HG02610 (cell line): Measurements from ENCODE around the gene ADD2.
"Not testable (repeated sequence)": the region's sequence is repeated elsewhere in the genome, so short reads cannot be mapped to it uniquely, and the experiment has no call there.

Experiments used
- ATAC-seq: cut with Tn5 transposase; IDR thresholded peaks from one replicate; pipeline ENCODE4 v1.9.1; 2021; ENCODE audit warnings: mild to moderate bottlenecking, moderate library complexity; ENCODE audit not compliant: unreplicated experiment

ADD2 gene

GRCh38 chr2:70676301-70677035 lies 91.5 kb downstream of the ADD2 start:
- ATAC-seq = no peak

DNA sequence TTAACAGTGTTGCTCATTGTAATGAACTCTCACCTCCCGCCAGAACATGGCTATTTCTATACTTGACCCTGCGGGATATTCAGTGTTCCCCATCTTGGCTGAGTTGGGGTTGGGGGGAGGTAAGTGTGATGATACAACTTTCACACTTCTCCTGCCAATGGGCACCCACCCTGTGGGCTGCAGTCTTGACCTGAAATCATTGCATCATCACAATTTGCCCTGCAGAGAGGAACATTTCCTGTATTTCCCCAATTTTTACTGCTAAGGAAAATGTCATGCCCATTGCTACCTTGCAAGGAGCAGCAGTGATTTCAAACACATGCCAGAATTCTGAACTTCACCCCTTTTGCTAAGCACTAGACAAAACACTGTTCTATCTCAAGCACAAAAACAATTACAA lies 92.1 kb downstream of the ADD2 start:
- ATAC-seq = no peak

GRCh38 chr2:70674636-70675430 lies 93.2 kb downstream of the ADD2 start:
- no peak for ATAC-seq

DNA sequence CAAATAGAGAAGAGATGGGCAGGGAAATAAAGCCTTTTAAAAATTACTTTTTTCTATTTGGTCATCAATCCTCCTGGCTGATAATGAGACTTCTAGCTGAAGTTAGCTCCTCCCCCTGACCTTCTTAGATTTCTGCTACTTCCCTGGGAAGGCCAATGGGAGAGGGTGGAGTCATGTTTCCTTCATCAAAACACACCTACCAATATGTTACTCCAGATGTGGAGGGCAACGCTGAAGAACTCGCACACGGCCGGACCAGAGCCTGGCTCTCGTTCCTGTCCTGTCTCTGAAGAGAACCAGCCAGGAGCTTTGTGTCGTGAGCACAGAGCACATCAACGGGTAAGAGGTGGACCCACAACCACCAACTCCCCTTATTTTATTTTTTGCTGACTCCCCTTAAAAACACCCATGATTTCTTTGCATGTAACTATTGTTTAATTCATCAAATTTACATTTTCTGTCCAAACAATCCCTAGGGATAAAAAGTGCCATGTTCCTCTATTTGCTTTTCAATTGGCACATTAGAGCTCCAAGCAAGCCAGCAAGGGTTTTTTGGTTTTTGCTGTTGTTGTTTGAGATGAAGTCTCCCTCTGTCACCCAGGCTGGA lies 94.9 kb downstream of the ADD2 start:
- no peak for ATAC-seq

DNA sequence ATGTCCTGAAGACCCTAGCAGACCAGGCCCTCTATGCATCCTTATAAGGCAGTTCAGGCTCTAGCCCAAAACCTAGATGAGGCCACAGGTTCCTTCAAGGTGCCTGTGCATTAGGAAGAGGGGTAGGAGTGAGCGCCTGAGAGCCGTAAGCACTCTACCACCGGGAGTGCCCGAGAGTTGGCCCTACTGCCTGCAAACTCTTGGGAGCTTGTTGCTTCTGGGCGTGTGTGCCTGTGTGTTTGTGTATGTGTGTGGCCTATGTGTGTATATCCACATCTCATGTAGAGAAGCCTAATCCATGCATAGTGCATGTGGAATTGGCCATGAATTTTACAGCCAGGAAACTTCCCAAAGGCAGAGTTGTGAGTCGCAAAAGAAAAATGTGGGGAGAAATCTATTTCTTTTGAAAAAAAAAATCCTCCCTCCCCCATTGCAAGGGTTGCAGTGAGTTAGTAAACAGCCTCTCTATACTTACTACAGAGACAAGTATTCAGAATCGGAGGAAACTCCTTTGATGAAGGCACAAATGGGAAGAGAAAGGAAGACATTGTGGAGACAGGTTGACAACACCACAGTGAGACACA lies 96.8 kb downstream of the ADD2 start:
- ATAC-seq = no peak

DNA sequence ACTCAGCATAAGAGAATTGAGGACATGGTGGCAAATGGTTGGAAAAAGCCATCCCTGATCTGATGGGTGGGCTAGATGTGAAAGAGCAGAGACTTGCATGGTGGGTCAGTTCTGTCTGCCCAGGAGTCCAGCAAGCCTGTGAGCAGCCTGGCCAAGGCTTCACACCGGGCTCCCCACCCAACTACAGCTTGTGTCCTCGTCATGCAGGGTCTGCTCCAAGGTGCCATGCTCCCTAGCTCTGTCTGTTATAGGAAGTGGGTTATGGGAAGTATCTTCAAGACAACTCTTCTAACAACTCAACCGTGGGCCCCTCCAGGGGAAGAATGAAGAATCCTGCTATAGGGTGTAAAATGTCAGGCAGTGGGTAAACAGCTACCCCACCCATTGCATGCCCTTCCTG lies 97.4 kb downstream of the ADD2 start:
- ATAC-seq = no peak

- ATAC-seq = no peak
Observed at GRCh38 chr2:70670202-70670601, 97.8 kb downstream of the ADD2 start.

- ATAC-seq = no peak
Observed at GRCh38 chr2:70668911-70669310, 99.1 kb downstream of the ADD2 start.

GRCh38 chr2:70668432-70668831 lies 99.6 kb downstream of the ADD2 start:
- no peak for ATAC-seq

- ATAC-seq = no peak
Observed at GRCh38 chr2:70664525-70664924, 103.5 kb downstream of the ADD2 start.

GRCh38 chr2:70663411-70663810 lies 104.6 kb downstream of the ADD2 start:
- ATAC-seq = no peak

- ATAC-seq = no peak
Observed at GRCh38 chr2:70659551-70659950, 108.4 kb downstream of the ADD2 start.

- ATAC-seq = no peak
Observed at GRCh38 chr2:70658476-70658875, 109.5 kb downstream of the ADD2 start.

- no peak for ATAC-seq
Observed at GRCh38 chr2:70657246-70657645, 110.8 kb downstream of the ADD2 start.

GRCh38 chr2:70656421-70657010 lies 111.5 kb downstream of the ADD2 start:
- no peak for ATAC-seq

GRCh38 chr2:70655786-70656185 lies 112.2 kb downstream of the ADD2 start:
- ATAC-seq = no peak

DNA sequence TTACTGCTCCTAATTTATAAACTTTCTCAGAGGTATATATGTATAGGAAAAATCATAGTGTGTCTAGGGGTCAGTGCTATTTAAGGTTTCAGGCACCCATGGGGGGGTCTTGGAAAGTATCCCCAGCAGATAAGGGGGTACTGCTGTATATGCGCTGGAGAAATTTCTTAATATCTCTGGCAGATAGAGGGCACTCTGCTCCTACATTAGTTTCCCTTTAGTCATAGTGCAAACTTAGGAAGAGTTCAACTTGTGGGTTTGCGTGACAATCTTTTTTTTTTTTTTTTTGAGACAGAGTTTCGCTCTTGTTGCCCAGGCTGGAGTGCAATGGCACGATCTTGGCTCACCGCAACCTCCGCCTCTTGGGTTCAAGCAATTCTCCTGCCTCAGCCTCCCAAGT lies 112.8 kb downstream of the ADD2 start:
- ATAC-seq = not testable (repeated sequence)

DNA sequence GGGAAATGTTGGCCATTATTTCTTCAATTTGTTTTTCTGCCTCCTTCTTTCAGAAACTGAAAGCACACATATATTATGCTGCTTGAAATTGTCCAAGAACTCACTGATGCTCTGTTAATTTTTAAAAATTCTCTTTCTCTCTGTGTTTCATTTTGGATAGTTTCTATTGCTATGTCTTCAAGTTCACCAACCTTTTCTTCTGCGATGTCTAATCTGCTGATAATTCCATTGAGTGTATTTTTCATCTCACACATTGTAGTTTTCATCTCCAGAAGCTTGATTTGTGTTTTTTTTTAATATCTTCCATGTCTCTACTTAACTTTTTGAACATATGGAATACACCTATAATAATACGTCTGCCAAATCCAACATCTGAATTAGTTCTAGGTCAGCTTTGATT lies 116.3 kb downstream of the ADD2 start:
- no peak for ATAC-seq

- ATAC-seq = no peak
Observed at GRCh38 chr2:70651014-70651413, 117.0 kb downstream of the ADD2 start.

DNA sequence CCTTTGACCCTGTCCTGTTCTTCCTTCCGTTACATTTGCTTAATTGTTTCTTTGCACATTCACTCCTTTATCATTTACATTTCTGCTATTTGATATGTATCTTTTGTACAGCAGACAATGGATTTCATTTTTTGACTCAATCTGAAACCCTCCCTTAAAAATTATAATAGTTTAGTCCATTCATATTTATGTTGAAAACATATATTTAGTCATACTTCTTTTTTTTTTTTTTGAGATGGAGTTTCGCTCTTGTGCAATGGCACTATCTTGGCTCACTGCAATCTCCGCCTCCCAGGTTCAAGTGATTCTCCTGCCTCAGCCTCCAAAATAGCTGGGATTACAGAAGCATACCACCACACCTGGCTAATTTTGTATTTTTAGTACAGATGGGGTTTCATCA lies 119.0 kb downstream of the ADD2 start:
- no peak for ATAC-seq

- ATAC-seq = no peak
Observed at GRCh38 chr2:70647873-70648481, 120.0 kb downstream of the ADD2 start.
